ENCODE data around the gene SMC3. TPM values are rescaled to one million over a fixed set of nuclear protein-coding genes. Genes with fewer than 3 reads are reported as not detected.
A peak's percentile ranks its signal among the peaks of the same experiment; 100 is the strongest.

SMC3 gene
- total RNA-seq, 2 experiments from 2014 or later: 38.4 to 73.4 TPM

- DNase-seq (ENCODE audit: low spot score): peak; percentile 57
- no peaks in the 10 kb centered on the region for H3K79me2 ChIP-seq (ENCODE audit: insufficient read depth, low read depth, low read length)
- CTCF ChIA-PET (ENCODE audit: unreplicated experiment): no interaction called here
- no peaks in the 10 kb centered on the region for H3K36me3 ChIP-seq (ENCODE audit: insufficient read depth, low read length)
- H2AFZ ChIP-seq (ENCODE audit: low read length): peak overlapping the region; percentile 22; the same call in 1 of the 2 replicates
- H3K9me3 ChIP-seq (ENCODE audit: low read length): no peaks in the 10 kb centered on the region
- POLR2A ChIA-PET: interaction anchor here (0.5 to 1.5 kb wide), 2 partner anchors 10 to 229 kb away, joined by 4 read pairs; no protein-coding TSS in a partner anchor
- H3K9me2 ChIP-seq (ENCODE audit: insufficient read depth, low read length): no peaks in the 10 kb centered on the region
- TF ChIP-seq EZH2phosphoT487 (IDR thresholded peaks at IDR 0.05; ENCODE audit: borderline replicate concordance, low read depth, low read length) (no peak), CTCF (conservative IDR thresholded peaks at IDR 0.05; ENCODE audit: low read length) (peak; percentile 74)
- no peak overlapping the region for H3K27ac ChIP-seq (ENCODE audit: low read depth, low read length, poor library complexity, severe bottlenecking)
- H3K4me2 ChIP-seq (ENCODE audit: low read length): peak overlapping the region; percentile 52
- intact Hi-C loops (cut with micrococcal nuclease; ENCODE audit: unreplicated experiment): loop anchor here (1.0 kb wide), 1 partner anchor 182 kb away; no protein-coding TSS in a partner anchor
- H4K20me1 ChIP-seq (ENCODE audit: insufficient read depth, low read length): no peaks in the 10 kb centered on the region
- peaks cover 40% of the 10 kb centered on the region for H3K4me1 ChIP-seq (ENCODE audit: insufficient read depth, low read length, poor library complexity, severe bottlenecking)
- no TSS peak for BruUV-seq (replicated peaks)
- peak overlapping the region; percentile 8 for H3K4me3 ChIP-seq (ENCODE audit: low read depth, low read length, poor library complexity, severe bottlenecking)
Observed at GRCh38 chr10:110535958-110536891, 31.3 kb upstream of the SMC3 start.

- Histone ChIP-seq H3K4me1 (ENCODE audit: insufficient read depth, low read length, poor library complexity, severe bottlenecking) (peaks cover 29% of the 10 kb centered on the region), H3K4me3 (ENCODE audit: low read depth, low read length, poor library complexity, severe bottlenecking) (no peak overlapping the region), H3K36me3 (ENCODE audit: insufficient read depth, low read length) (no peaks in the 10 kb centered on the region), H3K79me2 (ENCODE audit: insufficient read depth, low read depth, low read length) (no peaks in the 10 kb centered on the region), H3K9me3 (ENCODE audit: low read length) (no peaks in the 10 kb centered on the region), H2AFZ (ENCODE audit: low read length) (no peak overlapping the region), H3K4me2 (ENCODE audit: low read length) (no peak overlapping the region), H4K20me1 (ENCODE audit: insufficient read depth, low read length) (no peaks in the 10 kb centered on the region), H3K27ac (ENCODE audit: low read depth, low read length, poor library complexity, severe bottlenecking) (no peak overlapping the region), H3K9me2 (ENCODE audit: insufficient read depth, low read length) (no peaks in the 10 kb centered on the region)
- TF ChIP-seq EZH2phosphoT487 (IDR thresholded peaks at IDR 0.05; ENCODE audit: borderline replicate concordance, low read depth, low read length) (no peak), CTCF (conservative IDR thresholded peaks at IDR 0.05; ENCODE audit: low read length) (no peak)
- no peak for DNase-seq (ENCODE audit: low spot score)
- POLR2A ChIA-PET: interaction anchor here (0.6 to 1.6 kb wide), 3 partner anchors 11 to 233 kb away, joined by 3 to 6 read pairs (median 4); no protein-coding TSS in a partner anchor
- no TSS peak for BruUV-seq (replicated peaks)
- CTCF ChIA-PET (ENCODE audit: unreplicated experiment): no interaction called here
- intact Hi-C loops (cut with micrococcal nuclease; ENCODE audit: unreplicated experiment): no loop called here
Observed at GRCh38 chr10:110539091-110539490, 28.4 kb upstream of the SMC3 start.

Data from OCI-LY7 (cell line).